Stimulated activated CD8-positive, alpha-beta memory T cell treated with anti-CD3 and anti-CD28 coated beads, Interleukin-12 subunit alpha, Interleukin-12 subunit beta, amount 100 ng/mL, for 24 hours (primary cell): ENCODE measurements around the gene RPL18.

Experiments used
- DNase-seq: peaks from one replicate; pipeline ENCODE4 v3.0.0-alpha.2; 2020; ENCODE audit errors: extremely low read depth

The RPL18 gene

GRCh38 chr19:48614436-48615230, 4.3 kb downstream of the RPL18 start, which contains the start of gene FAM83E:
FAM83E (minus strand) TSS chr19:48615076; CDS start chr19:48613372, 1,704 bp downstream.
- no peak for DNase-seq

- no peak for DNase-seq
Measured at GRCh38 chr19:48613852-48614435, 5.0 kb downstream of the RPL18 start.

GRCh38 chr19:48613024-48613851, 5.7 kb downstream of the RPL18 start:
- DNase-seq: no peak

- DNase-seq: no peak
Measured at GRCh38 chr19:48611872-48612271, 7.1 kb downstream of the RPL18 start.

- DNase-seq: no peak
Measured at GRCh38 chr19:48609571-48610108, 9.3 kb downstream of the RPL18 start.

GRCh38 chr19:48608798-48609263, 10.1 kb downstream of the RPL18 start:
- no peak for DNase-seq

GRCh38 chr19:48607359-48607755, 11.6 kb downstream of the RPL18 start:
- DNase-seq: no peak

GRCh38 chr19:48606463-48607358, 12.3 kb downstream of the RPL18 start, which contains the start of gene SPACA4:
SPACA4 (plus strand) TSS chr19:48606742; CDS start chr19:48606979, 237 bp downstream.
- DNase-seq: no peak

GRCh38 chr19:48603850-48604249, 15.1 kb downstream of the RPL18 start:
- no peak for DNase-seq

- no peak for DNase-seq
Measured at GRCh38 chr19:48603449-48603848, 15.5 kb downstream of the RPL18 start.

- DNase-seq: no peak
Measured at GRCh38 chr19:48603001-48603400, 16.0 kb downstream of the RPL18 start.

GRCh38 chr19:48600679-48601417, 18.1 kb downstream of the RPL18 start:
- DNase-seq: no peak

GRCh38 chr19:48598996-48599700, 19.8 kb downstream of the RPL18 start:
- no peak for DNase-seq

- no peak for DNase-seq
Measured at GRCh38 chr19:48596679-48597465, 22.1 kb downstream of the RPL18 start.

GRCh38 chr19:48596237-48596636, 22.7 kb downstream of the RPL18 start:
- DNase-seq: no peak

- no peak for DNase-seq
Measured at GRCh38 chr19:48595833-48596232, 23.1 kb downstream of the RPL18 start.

GRCh38 chr19:48595171-48595570, 23.8 kb downstream of the RPL18 start:
- DNase-seq: no peak

GRCh38 chr19:48591021-48591420, 28.0 kb downstream of the RPL18 start:
- DNase-seq: no peak
